Lung (tissue), 12 donors: ENCODE measurements around the gene SAXO1. TPM values are rescaled to one million over a fixed set of nuclear protein-coding genes. Genes with fewer than 3 reads are reported as not detected.

ENCODE experiments used
- ATAC-seq: fragments of 200-7000 bp; cut with Tn5 transposase; one replicate; pipeline ENCODE4 v1.9.1; 2020; ENCODE audit warnings: moderate number of reproducible peaks; ENCODE audit not compliant: insufficient read depth, low FRiP score
- DNase-seq, 3 donors: peaks; one replicate each; pipeline ENCODE4 v3.0.0-alpha.2; 2013 to 2017
- H3K27ac ChIP-seq, 2 donors: one replicate each; pipeline ENCODE4 v1.5.1; 2013; ENCODE audit warnings: mild to moderate bottlenecking in 2 of 2, moderate library complexity in 2 of 2, control low read depth in 1 of 2, inconsistent platforms in 1 of 2, low read depth in 1 of 2, low read length in 1 of 2
- H3K27me3 ChIP-seq, 3 donors: one replicate each; pipeline ENCODE4 v1.5.1; 2013; ENCODE audit warnings: low read length in 2 of 3; ENCODE audit not compliant: control insufficient read depth in 3 of 3, insufficient read depth in 3 of 3
- H3K36me3 ChIP-seq, 4 donors: one replicate each; pipeline ENCODE4 v1.5.1; 2013; ENCODE audit warnings: low read length in 4 of 4, mild to moderate bottlenecking in 1 of 4, moderate library complexity in 1 of 4; ENCODE audit not compliant: control insufficient read depth in 4 of 4, insufficient read depth in 4 of 4
- H3K4me1 ChIP-seq, 5 donors: one replicate each; pipeline ENCODE4 v1.5.1; 2013; ENCODE audit warnings: low read length in 5 of 5, mild to moderate bottlenecking in 2 of 5, moderate library complexity in 1 of 5; ENCODE audit not compliant: control insufficient read depth in 5 of 5, insufficient read depth in 5 of 5
- H3K4me3 ChIP-seq: one replicate; pipeline ENCODE4 v1.5.1; 2013; ENCODE audit warnings: mild to moderate bottlenecking, control low read depth, moderate library complexity
- H3K9ac ChIP-seq, 2 donors: one replicate each; pipeline ENCODE4 v1.5.1; 2013; ENCODE audit warnings: low read length in 2 of 2, control low read depth in 1 of 2; ENCODE audit not compliant: insufficient read depth in 1 of 2
- H3K9me3 ChIP-seq, 4 donors: one replicate each; pipeline ENCODE4 v1.5.1; 2013; ENCODE audit warnings: low read length in 3 of 4, mild to moderate bottlenecking in 1 of 4, moderate library complexity in 1 of 4; ENCODE audit not compliant: control insufficient read depth in 4 of 4, insufficient read depth in 3 of 4
- CTCF ChIP-seq: IDR thresholded peaks from 2 replicates; pipeline ENCODE4 v1.5.1; 2012; ENCODE audit warnings: mild to moderate bottlenecking; ENCODE audit errors: control extremely low read depth, extremely low read depth
- WGBS, 2 donors: extraction: QIAGEN DNeasy Blood & Tissue Kit; methylation state at CpG; one replicate each; pipeline ENCODE4 v1.1.7; 2013; 5-methylcytosine and 5-hydroxymethylcytosine counted together
- polyA plus RNA-seq, 2 donors: library from polyadenylated mRNA; stranded (reverse); fragments of 200-250 nt; gene quantifications; one replicate each; pipeline ENCODE4 v1.2.1, GENCODE V29; 2013
- total RNA-seq, 2 donors: library from RNA; depleted of rRNA in 1 of 2; stranded (reverse); fragments of >200 nt in 1 of 2; gene quantifications; one replicate each; pipeline ENCODE4 v1.2.1, GENCODE V29; 2014 to 2021
- donor health status: control.
- donor health status: control.
- donor health status: Bipolar disorder and iron deficiency.
- donor health status: healthy.
- donor health status: DM: yes; HTN: yes; CAD: no.

SAXO1 gene
- total and polyA plus RNA-seq, 4 donors, result 0.02 to 0.54 (median 0.21) TPM

- Histone ChIP-seq H3K4me1 (peaks cover 0 to 28% (median 11%) of the 10 kb centered on the region in 5 donors), H3K27me3 (no peaks in the 10 kb centered on the region), H3K9ac (no peak overlapping the region), H3K9me3 (peaks cover 0 to 2% (median 0%) of the 10 kb centered on the region in 4 donors), H3K27ac (no peak overlapping the region), H3K36me3 (no peaks in the 10 kb centered on the region), H3K4me3 (no peak overlapping the region)
- ATAC-seq (no peak), DNase-seq (no peak)
- 92 to 93% methylated on average over 15 of the region's 15 CpGs for WGBS, 2 donors
- no peak for TF ChIP-seq CTCF
These were observed 124.9 kb downstream of the SAXO1 start for GRCh38 chr9:18907927-18908625.

- ATAC-seq (no peak), DNase-seq (no peak)
- H3K4me3 ChIP-seq, result no peak overlapping the region
- H3K27ac ChIP-seq, result no peak overlapping the region
- no peak for TF ChIP-seq CTCF
- peaks cover 0 to 2% (median under 1%) of the 10 kb centered on the region in 4 donors for H3K9me3 ChIP-seq
- 94 to 97% methylated on average over 9 of the region's 9 CpGs for WGBS, 2 donors
- no peaks in the 10 kb centered on the region for H3K27me3 ChIP-seq
- no peaks in the 10 kb centered on the region for H3K36me3 ChIP-seq
- no peak overlapping the region for H3K9ac ChIP-seq
- H3K4me1 ChIP-seq, result peaks cover 0 to 28% (median 11%) of the 10 kb centered on the region in 5 donors
These were observed 126.2 kb downstream of the SAXO1 start for GRCh38 chr9:18906656-18907395.

- H3K27me3 ChIP-seq, result no peaks in the 10 kb centered on the region
- no peak overlapping the region for H3K9ac ChIP-seq
- H3K27ac ChIP-seq, result no peak overlapping the region
- H3K4me1 ChIP-seq, result peaks cover 0 to 23% (median 6%) of the 10 kb centered on the region in 5 donors
- H3K36me3 ChIP-seq, result no peaks in the 10 kb centered on the region
- 90 to 92% methylated on average over 9 of the region's 9 CpGs for WGBS, 2 donors
- peaks cover 0 to 2% (median under 1%) of the 10 kb centered on the region in 4 donors for H3K9me3 ChIP-seq
- no peak overlapping the region for H3K4me3 ChIP-seq
- no peak for DNase-seq
- no peak for TF ChIP-seq CTCF
- ATAC-seq, result no peak
These were observed 127.0 kb downstream of the SAXO1 start for GRCh38 chr9:18905883-18906629.
